Uterus (tissue), 4 donors: Measurements from ENCODE around the gene ZNF484. TPM values are rescaled to one million over a fixed set of nuclear protein-coding genes. Genes with fewer than 3 reads are reported as not detected.
"Not testable (repeated sequence)": the region's sequence is repeated elsewhere in the genome, so short reads cannot be mapped to it uniquely, and the experiment has no call there.

Source experiments
- DNase-seq, 2 donors: peaks; one replicate each; pipeline ENCODE4 v3.0.0-alpha.2; 2019 to 2020
- H3K27ac ChIP-seq, 2 donors: fragments of 200-600 bp; sonication (generic); 1 replicate in 1 of 2; 2 replicates in 1 of 2; pipeline ENCODE4 v1.5.1; 2016 to 2018
- H3K27me3 ChIP-seq, 2 donors: fragments of 200-600 bp; sonication (generic); one replicate each; pipeline ENCODE4 v1.5.1; 2018 to 2019; ENCODE audit warnings: control low read depth in 1 of 2
- H3K36me3 ChIP-seq, 2 donors: fragments of 200-600 bp; sonication (generic); one replicate each; pipeline ENCODE4 v1.5.1; 2019; ENCODE audit warnings: control low read depth in 1 of 2
- H3K4me1 ChIP-seq, 2 donors: fragments of 200-600 bp; sonication (generic); one replicate each; pipeline ENCODE4 v1.5.1; 2018 to 2019; ENCODE audit warnings: control low read depth in 1 of 2
- H3K4me3 ChIP-seq, 2 donors: fragments of 200-600 bp; sonication (generic); 1 replicate in 1 of 2; 2 replicates in 1 of 2; pipeline ENCODE4 v1.5.1; 2018 to 2019; ENCODE audit warnings: mild to moderate bottlenecking in 1 of 2
- H3K9me3 ChIP-seq, 2 donors: fragments of 200-600 bp; sonication (generic); one replicate each; pipeline ENCODE4 v1.5.1; 2019; ENCODE audit warnings: control low read depth in 1 of 2
- POLR2A ChIP-seq, 2 donors: fragments of 450-650 bp; IDR thresholded peaks; one replicate each; pipeline ENCODE4 v1.6.1; 2016; ENCODE audit warnings: antibody characterized with exemption in 2 of 2, mild to moderate bottlenecking in 1 of 2, moderate library complexity in 1 of 2
- intact Hi-C: fragments of 100-400 bp; cut with DNase I; formaldehyde crosslinking; loops from one replicate; pipeline ENCODE4 v1.15.1; 2023; ENCODE audit warnings: low total_unique reads
- total RNA-seq, 4 donors: library from RNA; depleted of rRNA in 3 of 4; stranded (reverse); fragments of >200 nt in 3 of 4; gene quantifications; one replicate each; pipeline versions ENCODE4 v1.1.0 to v1.2.4, GENCODE V29; 2014 to 2023
- TF ChIP-seq, protein P1 (sequence below), 4 experiments: fragments of 200-600 bp in 2 of 4; fragments of 450-650 bp in 2 of 4; sonication (generic) in 2 of 4; IDR thresholded peaks; one replicate each; pipeline ENCODE4 v1.5.1; 2016 to 2019; ENCODE audit warnings: antibody characterized with exemption in 4 of 4, mild to moderate bottlenecking in 2 of 4, moderate library complexity in 1 of 4
- donor health status: DM: yes; HTN: yes; CAD: no.

ZNF484 gene
- total RNA-seq, 4 donors from 2014 or later: 12.6 to 41.8 (median 17.4) TPM

DNA sequence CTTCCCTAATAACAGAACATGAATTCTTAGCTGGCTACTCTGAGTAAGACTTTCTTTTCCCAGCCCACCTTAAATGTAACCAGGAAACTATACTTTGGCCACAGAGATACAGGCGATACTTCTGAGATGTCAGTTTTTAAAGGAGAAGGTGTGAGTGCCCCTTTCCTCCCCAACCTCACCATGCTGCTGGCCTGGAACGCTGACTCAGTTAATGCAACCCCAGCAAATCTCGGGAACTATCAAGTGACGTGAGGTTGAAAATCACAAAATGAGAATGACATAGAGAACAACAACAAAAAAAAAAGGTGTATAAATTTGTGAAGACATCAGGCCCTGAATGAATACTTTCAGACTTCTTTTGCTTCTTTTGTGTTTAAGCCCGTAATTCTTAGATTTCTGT is 13.7 kb downstream of the ZNF484 start:
- no peaks in the 10 kb centered on the region for H3K36me3 ChIP-seq
- H3K27me3 ChIP-seq: no peaks in the 10 kb centered on the region
- DNase-seq: no peak
- no peak overlapping the region for H3K27ac ChIP-seq
- H3K4me3 ChIP-seq: no peak overlapping the region
- no peaks in the 10 kb centered on the region for H3K4me1 ChIP-seq
- TF ChIP-seq, protein P1, sequence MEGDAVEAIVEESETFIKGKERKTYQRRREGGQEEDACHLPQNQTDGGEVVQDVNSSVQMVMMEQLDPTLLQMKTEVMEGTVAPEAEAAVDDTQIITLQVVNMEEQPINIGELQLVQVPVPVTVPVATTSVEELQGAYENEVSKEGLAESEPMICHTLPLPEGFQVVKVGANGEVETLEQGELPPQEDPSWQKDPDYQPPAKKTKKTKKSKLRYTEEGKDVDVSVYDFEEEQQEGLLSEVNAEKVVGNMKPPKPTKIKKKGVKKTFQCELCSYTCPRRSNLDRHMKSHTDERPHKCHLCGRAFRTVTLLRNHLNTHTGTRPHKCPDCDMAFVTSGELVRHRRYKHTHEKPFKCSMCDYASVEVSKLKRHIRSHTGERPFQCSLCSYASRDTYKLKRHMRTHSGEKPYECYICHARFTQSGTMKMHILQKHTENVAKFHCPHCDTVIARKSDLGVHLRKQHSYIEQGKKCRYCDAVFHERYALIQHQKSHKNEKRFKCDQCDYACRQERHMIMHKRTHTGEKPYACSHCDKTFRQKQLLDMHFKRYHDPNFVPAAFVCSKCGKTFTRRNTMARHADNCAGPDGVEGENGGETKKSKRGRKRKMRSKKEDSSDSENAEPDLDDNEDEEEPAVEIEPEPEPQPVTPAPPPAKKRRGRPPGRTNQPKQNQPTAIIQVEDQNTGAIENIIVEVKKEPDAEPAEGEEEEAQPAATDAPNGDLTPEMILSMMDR (IDR thresholded peaks at IDR 0.05): no peak
- no peak for TF ChIP-seq POLR2A (IDR thresholded peaks at IDR 0.05)
- no peaks in the 10 kb centered on the region for H3K9me3 ChIP-seq
- intact Hi-C loops: no loop called here

DNA sequence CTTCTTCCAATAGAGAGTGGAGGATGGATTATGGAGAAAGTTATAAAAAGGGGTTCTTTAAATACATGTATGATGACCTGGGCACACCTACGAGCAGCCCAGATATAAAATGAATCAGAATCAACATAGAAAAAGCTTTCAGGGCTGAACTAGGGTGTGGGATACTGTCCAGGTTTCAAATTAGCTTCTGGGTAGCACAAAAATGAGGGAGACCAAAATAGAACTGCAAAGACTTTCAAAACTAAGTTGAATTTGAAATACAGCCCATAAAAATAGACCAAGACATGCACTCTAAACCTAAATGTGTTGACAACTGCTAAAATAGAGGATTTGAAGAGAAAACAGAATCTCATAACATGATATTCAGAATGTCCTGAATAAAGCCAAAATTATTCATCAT is 17.0 kb downstream of the ZNF484 start:
- Histone ChIP-seq H3K27ac (no peak overlapping the region), H3K9me3 (no peaks in the 10 kb centered on the region), H3K27me3 (no peaks in the 10 kb centered on the region), H3K4me1 (no peaks in the 10 kb centered on the region), H3K36me3 (no peaks in the 10 kb centered on the region), H3K4me3 (no peak overlapping the region)
- DNase-seq: no peak
- intact Hi-C loops: no loop called here
- TF ChIP-seq, protein P1 (IDR thresholded peaks at IDR 0.05): no peak
- no peak for TF ChIP-seq POLR2A (IDR thresholded peaks at IDR 0.05)

DNA sequence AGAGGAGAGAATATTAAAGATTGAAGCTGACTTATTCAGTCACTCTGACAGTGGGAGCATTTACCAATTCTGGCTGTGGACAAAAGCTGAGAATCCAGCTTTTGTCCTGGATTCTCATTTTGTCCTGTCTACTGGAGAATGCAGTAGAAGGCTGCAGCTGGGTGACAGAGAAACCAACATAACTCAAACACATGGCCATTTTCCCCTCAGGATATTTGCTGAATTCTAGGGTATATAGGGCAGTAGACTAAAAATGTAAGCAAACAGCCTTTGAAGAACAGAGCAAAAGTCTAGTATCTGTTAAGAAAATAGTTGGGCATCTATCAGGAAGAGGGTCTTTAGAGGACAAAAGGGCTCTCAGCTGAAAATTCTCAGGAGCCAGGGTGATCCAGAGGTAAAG is 20.6 kb downstream of the ZNF484 start:
- no peaks in the 10 kb centered on the region for H3K36me3 ChIP-seq
- H3K27ac ChIP-seq: no peak overlapping the region
- DNase-seq: no peak
- no peaks in the 10 kb centered on the region for H3K4me1 ChIP-seq
- no peaks in the 10 kb centered on the region for H3K27me3 ChIP-seq
- H3K4me3 ChIP-seq: no peak overlapping the region
- intact Hi-C loops: no loop called here
- no peaks in the 10 kb centered on the region for H3K9me3 ChIP-seq
- TF ChIP-seq, protein P1 (IDR thresholded peaks at IDR 0.05): no peak
- TF ChIP-seq POLR2A (IDR thresholded peaks at IDR 0.05): no peak

DNA sequence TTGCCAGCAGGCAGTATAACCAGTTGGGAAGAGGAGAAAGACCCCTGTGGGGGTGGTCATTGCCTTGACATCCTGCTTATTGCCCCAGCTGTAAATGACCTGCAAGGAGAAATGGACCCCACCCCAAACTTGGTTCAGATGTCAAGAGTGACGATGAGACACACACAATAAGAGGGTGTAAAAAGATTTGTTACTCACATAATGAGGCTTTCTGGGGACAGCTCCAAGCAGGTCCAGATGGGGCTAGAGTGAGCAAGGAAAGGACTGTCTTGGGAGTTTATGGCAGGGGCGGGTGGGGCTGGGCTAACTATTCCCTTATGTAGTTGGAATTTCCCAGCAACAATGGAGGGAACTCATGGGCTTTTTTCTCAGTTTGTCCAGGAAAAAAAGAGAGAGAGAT is 24.1 kb downstream of the ZNF484 start:
- intact Hi-C loops: no loop called here
- Histone ChIP-seq H3K27ac (no peak overlapping the region), H3K4me3 (no peak overlapping the region), H3K36me3 (no peaks in the 10 kb centered on the region), H3K27me3 (no peaks in the 10 kb centered on the region), H3K9me3 (no peaks in the 10 kb centered on the region), H3K4me1 (no peaks in the 10 kb centered on the region)
- TF ChIP-seq, protein P1 (IDR thresholded peaks at IDR 0.05): no peak
- TF ChIP-seq POLR2A (IDR thresholded peaks at IDR 0.05): no peak
- no peak for DNase-seq

DNA sequence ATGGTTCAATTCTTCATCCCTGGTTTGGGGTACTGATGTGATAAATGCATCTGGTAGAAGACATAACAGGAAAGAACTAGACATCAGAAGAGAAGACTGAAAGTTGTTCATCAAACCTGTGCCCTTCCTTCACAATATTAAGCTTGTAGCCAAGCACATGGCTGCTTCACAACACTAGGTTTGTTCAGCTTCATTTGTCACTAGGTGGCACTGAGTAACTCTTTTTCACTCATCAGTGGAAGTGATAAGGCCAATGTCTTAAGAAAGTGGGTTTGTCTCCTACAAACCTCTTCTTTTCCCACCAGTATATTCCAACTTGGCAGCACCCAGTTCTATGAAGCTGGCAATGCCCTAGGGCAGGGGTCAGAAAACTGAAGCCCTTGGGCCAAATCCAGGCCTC is 26.9 kb downstream of the ZNF484 start:
- no peak overlapping the region for H3K27ac ChIP-seq
- DNase-seq: no peak
- peaks cover 0 to 21% of the 10 kb centered on the region in 2 donors for H3K9me3 ChIP-seq
- H3K4me1 ChIP-seq: no peaks in the 10 kb centered on the region
- no peaks in the 10 kb centered on the region for H3K27me3 ChIP-seq
- TF ChIP-seq, protein P1 (IDR thresholded peaks at IDR 0.05): no peak
- TF ChIP-seq POLR2A (IDR thresholded peaks at IDR 0.05): no peak
- H3K4me3 ChIP-seq: no peak overlapping the region
- H3K36me3 ChIP-seq: no peaks in the 10 kb centered on the region
- intact Hi-C loops: no loop called here

DNA sequence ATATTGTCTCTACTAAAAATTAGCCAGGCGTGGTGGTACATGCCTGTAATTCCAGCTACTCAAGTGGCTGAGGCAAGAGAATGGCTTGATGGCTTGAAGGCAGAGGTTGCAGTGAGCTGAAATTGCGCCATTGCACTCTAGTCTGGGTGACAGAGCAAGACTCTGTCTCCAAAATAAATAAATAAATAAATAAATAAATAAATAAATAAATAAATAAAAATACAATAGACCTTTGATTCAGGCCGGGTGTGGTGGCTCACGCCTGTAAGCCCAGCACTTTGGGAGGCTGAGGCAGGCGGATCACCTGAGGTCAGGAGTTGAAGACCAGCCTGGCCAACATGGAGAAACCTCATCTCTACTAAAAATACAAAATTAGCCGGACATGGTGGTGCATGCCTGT is 29.1 kb downstream of the ZNF484 start:
- DNase-seq, H3K36me3 ChIP-seq, H3K27me3 ChIP-seq, H3K4me3 ChIP-seq, H3K4me1 ChIP-seq, intact Hi-C loops, H3K27ac ChIP-seq: not testable (repeated sequence)
- peaks cover 0 to 43% of the 10 kb centered on the region in 2 donors for H3K9me3 ChIP-seq
